ENCODE data around the gene CYP2C8.

GRCh38 chr10:94997741-94998174, 71.5 kb downstream of the CYP2C8 start:
- TF ChIP-seq, protein P1, sequence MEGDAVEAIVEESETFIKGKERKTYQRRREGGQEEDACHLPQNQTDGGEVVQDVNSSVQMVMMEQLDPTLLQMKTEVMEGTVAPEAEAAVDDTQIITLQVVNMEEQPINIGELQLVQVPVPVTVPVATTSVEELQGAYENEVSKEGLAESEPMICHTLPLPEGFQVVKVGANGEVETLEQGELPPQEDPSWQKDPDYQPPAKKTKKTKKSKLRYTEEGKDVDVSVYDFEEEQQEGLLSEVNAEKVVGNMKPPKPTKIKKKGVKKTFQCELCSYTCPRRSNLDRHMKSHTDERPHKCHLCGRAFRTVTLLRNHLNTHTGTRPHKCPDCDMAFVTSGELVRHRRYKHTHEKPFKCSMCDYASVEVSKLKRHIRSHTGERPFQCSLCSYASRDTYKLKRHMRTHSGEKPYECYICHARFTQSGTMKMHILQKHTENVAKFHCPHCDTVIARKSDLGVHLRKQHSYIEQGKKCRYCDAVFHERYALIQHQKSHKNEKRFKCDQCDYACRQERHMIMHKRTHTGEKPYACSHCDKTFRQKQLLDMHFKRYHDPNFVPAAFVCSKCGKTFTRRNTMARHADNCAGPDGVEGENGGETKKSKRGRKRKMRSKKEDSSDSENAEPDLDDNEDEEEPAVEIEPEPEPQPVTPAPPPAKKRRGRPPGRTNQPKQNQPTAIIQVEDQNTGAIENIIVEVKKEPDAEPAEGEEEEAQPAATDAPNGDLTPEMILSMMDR (IDR thresholded peaks at IDR 0.05) = no peak
- TF ChIP-seq POLR2A (IDR thresholded peaks at IDR 0.05) (no peak), EP300 (IDR thresholded peaks at IDR 0.05) (no peak), POLR2AphosphoS5 (IDR thresholded peaks at IDR 0.05) (no peak)
